HepG2 (cell line): ENCODE results near the gene YIPF4. TPM values are rescaled to one million over a fixed set of nuclear protein-coding genes. Genes with fewer than 3 reads are reported as not detected.

Experiments
- HIVEP1 ChIP-seq: sonication (generic); formaldehyde crosslinking; IDR thresholded peaks from 2 replicates; pipeline ENCODE4 v1.4.0; 2020; ENCODE audit warnings: mild to moderate bottlenecking, missing genetic modification reagents
- SP5 ChIP-seq: IDR thresholded peaks from 2 replicates; pipeline ENCODE4 v1.6.1; 2016; ENCODE audit warnings: low read depth, borderline replicate concordance
- TOPORS ChIP-seq: sonication (generic); formaldehyde crosslinking; IDR thresholded peaks from 2 replicates; pipeline ENCODE4 v1.8.0; 2023; ENCODE audit warnings: mild to moderate bottlenecking, missing genetic modification reagents
- ZNF407 ChIP-seq: sonication (generic); formaldehyde crosslinking; IDR thresholded peaks from one replicate; pipeline ENCODE4 v1.5.1; 2020; ENCODE audit warnings: mild to moderate bottlenecking, missing genetic modification reagents; ENCODE audit errors: not compliant biosample characterization
- polyA plus RNA-seq, 8 experiments: library from polyadenylated mRNA; depleted of rRNA in 3 of 8; stranded (reverse) in 7 of 8; unstranded in 1 of 8; fragments of >200 nt; fragmentation: Illumina TruSeq in 4 of 8; extraction: Trizol in 4 of 8; gene quantifications; 2 replicates each; pipeline versions ENCODE4 v1.2.1 to v1.2.3, GENCODE V29; 2011 to 2016; ENCODE audit warnings: low read depth in 4 of 8, missing spikeins in 1 of 8, mixed read lengths in 1 of 8; ENCODE audit not compliant: insufficient read depth in 1 of 8
- total RNA-seq, 5 experiments: library from RNA; depleted of rRNA; stranded (reverse); fragments of >200 nt; fragmentation: Illumina TruSeq; extraction: Trizol; gene quantifications; 2 replicates each; pipeline ENCODE4 v1.2.3, GENCODE V29; 2016; ENCODE audit warnings: low read depth in 1 of 5
- TF ChIP-seq, protein P1 (sequence below): sonication (generic); formaldehyde crosslinking; IDR thresholded peaks from 2 replicates; pipeline ENCODE4 v1.5.0; 2020; ENCODE audit warnings: mild to moderate bottlenecking, missing genetic modification reagents
- TF ChIP-seq, protein P2 (sequence below): IDR thresholded peaks from 2 replicates; pipeline ENCODE4 v1.6.1; 2016; ENCODE audit warnings: mild to moderate bottlenecking

YIPF4 gene
- total and polyA plus RNA-seq, 2 of the 13 experiments (the other 11 are each of a cell fraction or from before 2014, with no cell fraction given) = 19.0 to 43.9 TPM

- TF ChIP-seq, protein P1, sequence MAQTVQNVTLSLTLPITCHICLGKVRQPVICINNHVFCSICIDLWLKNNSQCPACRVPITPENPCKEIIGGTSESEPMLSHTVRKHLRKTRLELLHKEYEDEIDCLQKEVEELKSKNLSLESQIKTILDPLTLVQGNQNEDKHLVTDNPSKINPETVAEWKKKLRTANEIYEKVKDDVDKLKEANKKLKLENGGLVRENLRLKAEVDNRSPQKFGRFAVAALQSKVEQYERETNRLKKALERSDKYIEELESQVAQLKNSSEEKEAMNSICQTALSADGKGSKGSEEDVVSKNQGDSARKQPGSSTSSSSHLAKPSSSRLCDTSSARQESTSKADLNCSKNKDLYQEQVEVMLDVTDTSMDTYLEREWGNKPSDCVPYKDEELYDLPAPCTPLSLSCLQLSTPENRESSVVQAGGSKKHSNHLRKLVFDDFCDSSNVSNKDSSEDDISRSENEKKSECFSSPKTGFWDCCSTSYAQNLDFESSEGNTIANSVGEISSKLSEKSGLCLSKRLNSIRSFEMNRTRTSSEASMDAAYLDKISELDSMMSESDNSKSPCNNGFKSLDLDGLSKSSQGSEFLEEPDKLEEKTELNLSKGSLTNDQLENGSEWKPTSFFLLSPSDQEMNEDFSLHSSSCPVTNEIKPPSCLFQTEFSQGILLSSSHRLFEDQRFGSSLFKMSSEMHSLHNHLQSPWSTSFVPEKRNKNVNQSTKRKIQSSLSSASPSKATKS (CRISPR knock-in tag) = no peak
- TF ChIP-seq, protein P2, sequence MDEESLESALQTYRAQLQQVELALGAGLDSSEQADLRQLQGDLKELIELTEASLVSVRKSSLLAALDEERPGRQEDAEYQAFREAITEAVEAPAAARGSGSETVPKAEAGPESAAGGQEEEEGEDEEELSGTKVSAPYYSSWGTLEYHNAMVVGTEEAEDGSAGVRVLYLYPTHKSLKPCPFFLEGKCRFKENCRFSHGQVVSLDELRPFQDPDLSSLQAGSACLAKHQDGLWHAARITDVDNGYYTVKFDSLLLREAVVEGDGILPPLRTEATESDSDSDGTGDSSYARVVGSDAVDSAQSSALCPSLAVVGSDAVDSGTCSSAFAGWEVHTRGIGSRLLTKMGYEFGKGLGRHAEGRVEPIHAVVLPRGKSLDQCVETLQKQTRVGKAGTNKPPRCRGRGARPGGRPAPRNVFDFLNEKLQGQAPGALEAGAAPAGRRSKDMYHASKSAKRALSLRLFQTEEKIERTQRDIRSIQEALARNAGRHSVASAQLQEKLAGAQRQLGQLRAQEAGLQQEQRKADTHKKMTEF (CRISPR knock-in tag) = peak; percentile 92
- TF ChIP-seq ZNF407 = peak; percentile 98
- TF ChIP-seq SP5 = 0 out of 2 replicates have a peak, but pooled peaks have one; percentile 13
- TF ChIP-seq TOPORS (CRISPR knock-in tag) = no peak; the same call in 1 of the 2 replicates
- TF ChIP-seq HIVEP1 (CRISPR knock-in tag) = peak; percentile 67; the same call in 1 of the 2 replicates
Measured at GRCh38 chr2:32277674-32278477, at the start of gene YIPF4 (continued).
